ENCODE measurements around the gene MIER2.
"Not testable (repeated sequence)": the region's sequence is repeated elsewhere in the genome, so short reads cannot be mapped to it uniquely, and the experiment has no call there.

Gene MIER2

DNA sequence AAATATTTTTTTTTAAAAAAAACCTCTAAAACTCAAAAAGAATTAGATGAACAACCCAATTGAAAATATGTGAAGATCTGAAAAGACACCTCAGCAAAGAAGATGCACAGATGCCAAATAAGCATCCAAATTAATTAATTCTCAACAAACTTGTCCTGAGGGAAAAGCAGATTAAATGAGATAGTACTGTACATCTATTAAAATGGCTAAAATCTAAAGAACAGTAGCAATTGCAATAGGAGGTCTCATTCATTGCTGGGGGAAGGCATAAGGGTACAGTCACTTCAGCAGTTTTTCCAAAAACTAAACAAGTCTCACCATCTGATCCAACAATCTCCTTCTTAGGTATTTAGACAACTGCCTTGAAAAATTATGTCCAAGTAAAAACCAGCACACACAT lies 75.4 kb downstream of the MIER2 start:
- DNase-seq (ENCODE audit: low read depth), result no peak
- TF ChIP-seq, protein P1, sequence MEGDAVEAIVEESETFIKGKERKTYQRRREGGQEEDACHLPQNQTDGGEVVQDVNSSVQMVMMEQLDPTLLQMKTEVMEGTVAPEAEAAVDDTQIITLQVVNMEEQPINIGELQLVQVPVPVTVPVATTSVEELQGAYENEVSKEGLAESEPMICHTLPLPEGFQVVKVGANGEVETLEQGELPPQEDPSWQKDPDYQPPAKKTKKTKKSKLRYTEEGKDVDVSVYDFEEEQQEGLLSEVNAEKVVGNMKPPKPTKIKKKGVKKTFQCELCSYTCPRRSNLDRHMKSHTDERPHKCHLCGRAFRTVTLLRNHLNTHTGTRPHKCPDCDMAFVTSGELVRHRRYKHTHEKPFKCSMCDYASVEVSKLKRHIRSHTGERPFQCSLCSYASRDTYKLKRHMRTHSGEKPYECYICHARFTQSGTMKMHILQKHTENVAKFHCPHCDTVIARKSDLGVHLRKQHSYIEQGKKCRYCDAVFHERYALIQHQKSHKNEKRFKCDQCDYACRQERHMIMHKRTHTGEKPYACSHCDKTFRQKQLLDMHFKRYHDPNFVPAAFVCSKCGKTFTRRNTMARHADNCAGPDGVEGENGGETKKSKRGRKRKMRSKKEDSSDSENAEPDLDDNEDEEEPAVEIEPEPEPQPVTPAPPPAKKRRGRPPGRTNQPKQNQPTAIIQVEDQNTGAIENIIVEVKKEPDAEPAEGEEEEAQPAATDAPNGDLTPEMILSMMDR (IDR thresholded peaks at IDR 0.05; ENCODE audit: insufficient read depth, low read depth, low read length, missing control alignments), result no peak
- H3K4me3 ChIP-seq (ENCODE audit: low read depth, low read length), result no peak overlapping the region

DNA sequence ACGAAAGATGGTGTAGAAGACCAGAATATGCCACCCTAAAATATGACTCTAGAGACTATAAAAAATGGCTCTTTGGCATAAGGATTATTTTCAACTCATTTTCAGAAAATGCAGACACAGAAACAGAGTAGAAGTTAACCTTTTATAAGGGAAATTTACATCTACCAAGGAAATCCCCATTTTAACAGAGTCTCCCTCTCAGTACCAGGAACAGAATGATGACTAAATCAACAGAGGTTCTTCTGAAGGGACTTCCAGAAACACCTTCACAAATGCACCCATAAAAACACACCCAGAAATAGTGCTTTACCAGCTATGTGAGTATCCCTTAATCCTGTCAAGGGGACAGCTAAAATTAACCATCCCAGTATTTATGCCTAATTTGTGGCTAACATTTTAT lies 82.5 kb downstream of the MIER2 start:
- TF ChIP-seq, protein P1 (IDR thresholded peaks at IDR 0.05; ENCODE audit: insufficient read depth, low read depth, low read length, missing control alignments), result no peak
- no peak overlapping the region for H3K4me3 ChIP-seq (ENCODE audit: low read depth, low read length)
- peak; percentile 44 for DNase-seq (ENCODE audit: low read depth)

DNA sequence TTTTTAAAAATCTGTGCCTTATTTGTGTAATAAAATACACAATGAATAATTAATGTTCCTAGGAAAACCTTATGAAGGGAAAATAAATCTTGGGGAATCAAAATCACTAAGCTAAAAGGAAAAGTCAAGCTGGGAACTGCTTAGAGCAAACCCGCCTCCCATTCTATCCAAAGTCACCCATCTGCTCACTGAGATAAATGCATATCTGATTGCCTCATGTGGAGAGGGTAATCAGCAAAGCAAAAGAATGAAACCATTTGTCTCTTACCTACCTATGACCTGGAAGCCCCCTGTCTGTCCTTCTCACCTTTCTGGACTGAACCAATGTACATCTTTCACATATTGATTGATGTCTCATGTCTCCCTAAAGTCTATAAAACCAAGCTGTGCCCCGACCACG lies 87.8 kb downstream of the MIER2 start:
- not testable (repeated sequence) for DNase-seq (ENCODE audit: low read depth); H3K4me3 ChIP-seq (ENCODE audit: low read depth, low read length)
